Mammary microvascular endothelial cell (primary cell): ENCODE measurements around the gene XXYLT1. TPM values are rescaled to one million over a fixed set of nuclear protein-coding genes. Genes with fewer than 3 reads are reported as not detected.

ENCODE experiments used
- total RNA-seq: library from RNA; depleted of rRNA; stranded (reverse); fragments of >200 nt; gene quantifications from 2 replicates; pipeline ENCODE4 v1.2.3, GENCODE V29; 2015

The XXYLT1 gene
- total RNA-seq: 42.4 and 51.2 TPM in 2 replicates

GRCh38 chr3:195270817-195271409 is at the start of gene XXYLT1:
XXYLT1 (minus strand) TSS chr3:195271159; CDS start chr3:195271058, 101 bp downstream.

Other genes starting within 250 kb of the XXYLT1 start
- gene ACAP2, start 171.9 kb upstream of the XXYLT1 start, total RNA-seq: 26.1 and 27.4 TPM in 2 replicates